K562 (cell line): ENCODE data around the gene GNAQ. TPM values are rescaled to one million over a fixed set of nuclear protein-coding genes. Genes with fewer than 3 reads are reported as not detected.
A peak's percentile ranks its signal among the peaks of the same experiment; 100 is the strongest.

ENCODE experiments used
- BRF2 ChIP-seq: IDR thresholded peaks from 3 replicates; pipeline ENCODE4 v1.6.1; 2011; ENCODE audit warnings: borderline replicate concordance, mild to moderate bottlenecking; ENCODE audit not compliant: insufficient read length, insufficient read depth
- CBFA2T3 ChIP-seq: fragments of 450-650 bp; IDR thresholded peaks from 2 replicates; pipeline ENCODE4 v1.6.1; 2017
- CEBPB ChIP-seq: fragments of 450-650 bp; IDR thresholded peaks from 2 replicates; pipeline ENCODE4 v1.6.1; 2016; ENCODE audit warnings: missing genetic modification characterization, missing compliant biosample characterization
- CHAMP1 ChIP-seq: fragments of 450-650 bp; IDR thresholded peaks from 2 replicates; pipeline ENCODE4 v1.6.1; 2016; ENCODE audit warnings: mild to moderate bottlenecking
- CHCHD3 ChIP-seq: fragments of 250-450 bp; sonication (Bioruptor Pico); IDR thresholded peaks from 2 replicates; pipeline ENCODE4 v2.1.2; 2022; ENCODE audit warnings: mild to moderate bottlenecking
- EP400 ChIP-seq: fragments of 450-650 bp; IDR thresholded peaks from 2 replicates; pipeline ENCODE4 v1.6.1; 2017; ENCODE audit warnings: antibody characterized with exemption, mild to moderate bottlenecking, moderate library complexity
- HDAC1 ChIP-seq, 2 experiments: fragments of 450-650 bp; IDR thresholded peaks; 2 replicates each; pipeline ENCODE4 v1.6.1; 2016 to 2017; ENCODE audit warnings: inconsistent platforms in 1 of 2, mild to moderate bottlenecking in 1 of 2, moderate library complexity in 1 of 2
- HDAC6 ChIP-seq: IDR thresholded peaks from 2 replicates; pipeline ENCODE4 v1.6.1; 2012; ENCODE audit warnings: low read depth, mild to moderate bottlenecking, control low read depth, inconsistent platforms, low read length, moderate library complexity
- KHSRP ChIP-seq: fragments of 450-650 bp; IDR thresholded peaks from 2 replicates; pipeline ENCODE4 v1.6.1; 2017
- MEIS2 ChIP-seq: fragments of 450-650 bp; IDR thresholded peaks from 2 replicates; pipeline ENCODE4 v1.6.1; 2014; ENCODE audit warnings: mild to moderate bottlenecking; ENCODE audit not compliant: partially characterized antibody
- MYC ChIP-seq, 2 experiments: fragments of 250-450 bp in 1 of 2; sonication (Bioruptor Pico) in 1 of 2; IDR thresholded peaks; 2 replicates each; pipeline versions ENCODE4 v1.5.1 to v1.6.1; 2012 to 2021; ENCODE audit warnings: low read depth in 2 of 2, borderline replicate concordance in 1 of 2, improper control_type of control experiment in 1 of 2, low read length in 1 of 2, mild to moderate bottlenecking in 1 of 2, moderate library complexity in 1 of 2
- NR2C1 ChIP-seq, 2 experiments: fragments of 450-650 bp; IDR thresholded peaks; 2 replicates each; pipeline ENCODE4 v1.6.1; 2017; ENCODE audit warnings: mild to moderate bottlenecking in 2 of 2, antibody characterized with exemption in 1 of 2, inconsistent platforms in 1 of 2, missing compliant biosample characterization in 1 of 2, missing genetic modification characterization in 1 of 2
- PHF21A ChIP-seq: fragments of 450-650 bp; IDR thresholded peaks from 2 replicates; pipeline ENCODE4 v1.6.1; 2017; ENCODE audit warnings: low read depth, borderline replicate concordance
- POLR3G ChIP-seq: IDR thresholded peaks from 2 replicates; pipeline ENCODE4 v1.6.1; 2011; ENCODE audit not compliant: insufficient read length, insufficient replicate concordance; ENCODE audit errors: extremely low read depth
- RAD51 ChIP-seq: fragments of 450-650 bp; IDR thresholded peaks from 2 replicates; pipeline ENCODE4 v1.7.1; 2016; ENCODE audit warnings: low read depth, mild to moderate bottlenecking, borderline replicate concordance
- RBM39 ChIP-seq: fragments of 200-400 bp; formaldehyde crosslinking; optimal IDR thresholded peaks from 2 replicates; pipeline ENCODE3; 2018; ENCODE audit warnings: low read depth, low read length
- SMC3 ChIP-seq: conservative IDR thresholded peaks from 2 replicates; pipeline ENCODE4 v1.6.1; 2011; ENCODE audit warnings: low read depth, low read length, improper control_type of control experiment; ENCODE audit not compliant: insufficient read depth
- SP2 ChIP-seq: IDR thresholded peaks from 2 replicates; pipeline ENCODE4 v1.6.1; 2011; ENCODE audit warnings: mild to moderate bottlenecking, low read depth, low read length, moderate library complexity; ENCODE audit not compliant: poor library complexity, severe bottlenecking; ENCODE audit errors: extremely low read depth
- TBP ChIP-seq: optimal IDR thresholded peaks from 2 replicates; pipeline ENCODE3; 2011; ENCODE audit warnings: low read depth, low read length, improper control_type of control experiment
- ZNF23 ChIP-seq: fragments of 250-450 bp; sonication (Bioruptor Pico); IDR thresholded peaks from 2 replicates; pipeline ENCODE4 v1.4.0; 2020; ENCODE audit warnings: mild to moderate bottlenecking
- ZNF41 ChIP-seq: fragments of 250-450 bp; sonication (Bioruptor Pico); conservative IDR thresholded peaks from 2 replicates; pipeline ENCODE4 v1.4.0; 2020; ENCODE audit warnings: mild to moderate bottlenecking
- ZNF79 ChIP-seq: fragments of 250-450 bp; sonication (Bioruptor Pico); IDR thresholded peaks from 2 replicates; pipeline ENCODE4 v1.4.0; 2020; ENCODE audit warnings: low read depth, mild to moderate bottlenecking, moderate library complexity
- ZSCAN29 ChIP-seq: fragments of 450-650 bp; IDR thresholded peaks from 2 replicates; pipeline ENCODE4 v1.6.1; 2017
- polyA plus RNA-seq, 8 experiments: library from polyadenylated mRNA; depleted of rRNA in 4 of 8; stranded (reverse) in 5 of 8; unstranded in 3 of 8; fragments of >200 nt; fragmentation: Nextera tagmentation in 2 of 8; fragmentation: Illumina TruSeq in 1 of 8; extraction: Ambion mirVana in 2 of 8; extraction: Trizol in 1 of 8; gene quantifications; 2 replicates each; pipeline versions ENCODE4 v1.2.1 to v1.2.3, GENCODE V29; 2011 to 2014; ENCODE audit warnings: inconsistent platforms in 1 of 8, missing spikeins in 1 of 8
- total RNA-seq, 7 experiments: library from RNA; depleted of rRNA in 6 of 7; stranded (reverse); fragments of >200 nt in 6 of 7; fragmentation: Illumina TruSeq in 2 of 7; extraction: Trizol in 2 of 7; gene quantifications; 2 replicates each; pipeline versions ENCODE4 v1.2.1 to v1.2.3, GENCODE V29; 2011 to 2021; ENCODE audit warnings: low replicate concordance in 1 of 7
- TF ChIP-seq, protein P1 (sequence below): fragments of 450-650 bp; conservative IDR thresholded peaks from 2 replicates; pipeline ENCODE4 v1.6.1; 2016; ENCODE audit warnings: missing genetic modification characterization, low read depth, mild to moderate bottlenecking, control low read depth, missing compliant biosample characterization

Gene GNAQ
- total and polyA plus RNA-seq, 9 of the 15 experiments (the other 6 are each of a cell fraction or from before 2014, with no cell fraction given) = 4.8 to 27.9 (median 17.5) TPM

GRCh38 chr9:77827104-77827784, 204.4 kb downstream of the GNAQ start (continued):
- TF ChIP-seq POLR3G (no peak), ZSCAN29 (no peak), PHF21A (no peak), MYC (IDR thresholded peaks at IDR 0.05; ENCODE audit: low read depth, low read length) (no peak), MYC (CRISPR knock-in tag; IDR thresholded peaks at IDR 0.05; ENCODE audit: borderline replicate concordance, low read depth) (no peak), NR2C1 (IDR thresholded peaks at IDR 0.05) (peak; percentile 30; the same call in 1 of the 2 replicates), NR2C1 (tag; IDR thresholded peaks at IDR 0.05) (peak; percentile 57), HDAC6 (no peak), KHSRP (no peak), TBP (no peak), CEBPB (0 out of 2 replicates have a peak, but pooled peaks have one; percentile 32), CHAMP1 (peak; percentile 55; the same call in 1 of the 2 replicates), ZNF23 (CRISPR knock-in tag) (no peak), EP400 (0 out of 2 replicates have a peak, but pooled peaks have one; percentile 29), SP2 (no peak), BRF2 (no peak), SMC3 (no peak), CHCHD3 (no peak), CBFA2T3 (peak; percentile 95), ZNF79 (CRISPR knock-in tag) (no peak), MEIS2 (peak; percentile 72), RBM39 (no peak), HDAC1 (IDR thresholded peaks at IDR 0.05) (peak in 1 of 2 experiments; percentile 67; a peak in 2 of 4 replicates), RAD51 (no peak), ZNF41 (no peak)
- TF ChIP-seq, protein P1, sequence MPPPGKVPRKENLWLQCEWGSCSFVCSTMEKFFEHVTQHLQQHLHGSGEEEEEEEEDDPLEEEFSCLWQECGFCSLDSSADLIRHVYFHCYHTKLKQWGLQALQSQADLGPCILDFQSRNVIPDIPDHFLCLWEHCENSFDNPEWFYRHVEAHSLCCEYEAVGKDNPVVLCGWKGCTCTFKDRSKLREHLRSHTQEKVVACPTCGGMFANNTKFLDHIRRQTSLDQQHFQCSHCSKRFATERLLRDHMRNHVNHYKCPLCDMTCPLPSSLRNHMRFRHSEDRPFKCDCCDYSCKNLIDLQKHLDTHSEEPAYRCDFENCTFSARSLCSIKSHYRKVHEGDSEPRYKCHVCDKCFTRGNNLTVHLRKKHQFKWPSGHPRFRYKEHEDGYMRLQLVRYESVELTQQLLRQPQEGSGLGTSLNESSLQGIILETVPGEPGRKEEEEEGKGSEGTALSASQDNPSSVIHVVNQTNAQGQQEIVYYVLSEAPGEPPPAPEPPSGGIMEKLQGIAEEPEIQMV (tag) = no peak
